ENCODE data around the gene TOX2.

TOX2 gene

GRCh38 chr20:44075191-44075949 is 160.7 kb downstream of the TOX2 start:
- no peak for DNase-seq (ENCODE audit: low read depth, low spot score)

DNA sequence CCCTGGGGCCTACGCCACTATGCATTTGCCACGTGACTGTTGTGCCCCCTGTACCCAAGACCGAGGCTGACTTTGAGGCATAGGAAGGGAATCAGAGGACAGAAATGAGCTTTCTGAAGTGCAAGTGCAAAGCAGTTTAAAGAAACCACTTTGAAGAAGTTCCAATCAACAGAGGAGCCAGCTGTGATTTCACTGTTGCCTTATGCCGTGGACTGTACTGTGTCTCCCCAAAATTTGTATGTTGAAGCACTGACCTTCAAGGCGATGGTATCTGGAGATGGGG is 161.2 kb downstream of the TOX2 start:
- DNase-seq (ENCODE audit: low read depth, low spot score), result no peak

DNA sequence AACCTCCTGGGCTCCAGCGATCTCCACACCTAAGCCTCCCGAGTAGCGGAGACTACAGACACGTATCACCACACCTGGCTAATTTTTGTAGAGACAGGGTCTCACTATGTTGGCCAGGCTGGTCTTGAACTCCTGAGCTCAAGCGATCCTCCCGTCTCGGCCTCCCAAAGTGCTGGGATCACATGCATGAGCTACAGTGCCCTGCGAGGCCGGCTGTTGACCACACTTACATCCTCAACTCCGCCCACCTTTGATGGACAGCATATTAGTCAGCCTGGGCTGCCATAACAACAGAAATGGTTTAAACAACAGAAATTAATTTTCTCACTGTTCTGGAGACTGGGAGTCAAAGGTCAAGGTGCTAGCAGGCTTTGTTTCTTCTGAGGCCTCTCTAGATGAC is 164.6 kb downstream of the TOX2 start:
- no peak for DNase-seq (ENCODE audit: low read depth, low spot score)

GRCh38 chr20:44080064-44080463 is 165.4 kb downstream of the TOX2 start:
- no peak for DNase-seq (ENCODE audit: low read depth, low spot score)

DNA sequence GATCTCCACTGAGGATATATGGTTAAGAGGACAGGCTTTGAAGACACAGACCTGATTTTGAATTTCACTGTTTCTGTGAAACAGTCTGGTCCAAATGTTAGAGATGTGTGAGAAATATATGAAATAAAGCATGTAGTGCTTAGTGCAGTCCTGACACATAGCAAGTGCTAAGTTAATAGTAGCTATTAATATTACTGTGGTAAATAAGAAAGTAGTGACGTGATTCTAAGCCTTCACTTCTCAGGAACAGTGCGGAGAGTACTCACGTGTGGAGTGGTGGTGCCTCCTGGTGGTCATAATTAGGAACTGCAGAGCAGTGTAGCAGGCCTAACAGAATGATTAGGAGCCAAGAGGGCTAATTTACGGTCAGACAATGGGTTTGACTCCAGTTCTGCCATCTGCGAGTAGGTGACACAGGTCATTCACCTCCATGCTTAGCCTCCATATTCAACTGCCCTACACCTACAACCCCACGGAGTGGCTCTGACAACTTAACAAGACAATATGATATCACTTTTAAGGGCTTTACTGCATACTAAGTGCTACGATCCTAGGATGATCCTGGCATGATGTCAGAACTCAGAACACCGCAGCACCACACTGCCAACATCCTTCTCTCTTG is 166.1 kb downstream of the TOX2 start:
- DNase-seq (ENCODE audit: low read depth, low spot score), result peak; percentile 71

DNA sequence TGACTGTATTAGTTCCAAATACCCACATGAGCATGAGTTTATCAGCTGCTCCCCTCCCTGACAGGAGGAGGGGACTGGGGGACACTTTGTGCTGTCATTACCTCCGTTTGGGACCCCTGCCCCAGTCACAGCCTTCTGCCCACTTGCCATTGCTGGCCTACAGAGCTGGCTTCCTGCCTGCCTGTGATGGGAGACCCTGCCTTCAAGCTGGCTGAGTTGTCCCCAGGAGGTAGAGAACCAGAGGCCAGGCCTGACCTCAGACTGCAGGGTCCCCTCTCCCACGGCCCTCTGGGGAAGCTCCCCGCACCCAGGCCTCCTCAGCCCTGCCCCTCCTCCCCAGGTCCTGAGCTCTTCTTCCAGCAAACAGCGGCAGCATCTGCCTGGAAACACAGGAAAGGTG is 166.8 kb downstream of the TOX2 start:
- no peak for DNase-seq (ENCODE audit: low read depth, low spot score)

- no peak for DNase-seq (ENCODE audit: low read depth, low spot score)
Observed at GRCh38 chr20:44081888-44082287, 167.2 kb downstream of the TOX2 start.

DNA sequence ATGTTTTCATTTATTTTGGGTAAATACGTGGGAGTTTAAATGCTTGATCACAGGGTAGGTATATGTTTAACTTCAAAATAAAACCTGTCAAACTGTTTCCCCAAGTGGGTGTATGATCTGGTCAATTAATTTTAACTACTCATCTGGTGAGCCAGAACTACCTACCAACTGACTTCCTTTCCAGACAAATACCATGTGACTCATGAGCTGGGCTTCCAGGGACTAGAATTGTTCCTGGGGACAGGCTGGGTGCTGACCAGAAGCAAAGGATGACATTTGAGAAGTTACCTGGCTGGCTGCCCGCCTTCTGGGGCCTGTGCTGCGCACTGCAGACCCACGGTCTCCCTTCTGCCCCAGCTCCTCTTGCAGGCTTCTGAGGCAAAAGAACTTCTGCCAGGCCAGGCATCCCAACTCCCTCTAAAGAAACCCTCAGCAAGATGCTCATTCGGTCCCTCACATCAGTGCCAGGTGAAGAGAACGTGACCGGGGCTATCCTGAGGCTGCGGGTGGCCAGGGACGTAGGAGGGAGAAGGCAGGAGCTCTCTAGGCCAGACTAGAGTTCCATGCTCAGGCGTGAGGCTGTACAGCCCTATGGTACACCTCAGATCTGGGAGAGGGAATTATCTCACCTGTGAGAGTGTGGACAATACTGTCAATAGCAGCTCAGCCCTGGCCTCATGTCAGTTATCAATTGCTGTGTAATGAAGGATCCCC is 168.7 kb downstream of the TOX2 start:
- DNase-seq (ENCODE audit: low read depth, low spot score), result no peak

DNA sequence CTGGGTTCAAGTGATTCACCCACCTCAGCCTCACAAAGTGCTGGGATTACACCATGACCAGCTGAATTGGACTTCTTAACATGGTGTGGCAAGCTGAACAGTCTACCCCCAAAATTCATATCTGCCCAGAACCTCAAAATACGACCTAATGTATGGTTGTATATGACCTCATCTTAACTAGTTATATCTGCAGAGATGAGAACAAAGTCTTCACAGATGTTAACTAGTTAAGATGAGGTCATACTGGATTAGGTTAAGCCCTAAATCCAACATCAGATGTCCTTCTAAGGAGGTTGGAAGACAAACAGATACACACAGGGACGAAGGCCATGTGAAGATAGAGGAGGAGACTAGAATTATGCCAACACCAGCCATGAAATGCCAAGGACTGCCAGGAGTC is 169.8 kb downstream of the TOX2 start:
- no peak for DNase-seq (ENCODE audit: low read depth, low spot score)

GRCh38 chr20:44084891-44085290 is 170.2 kb downstream of the TOX2 start:
- no peak for DNase-seq (ENCODE audit: low read depth, low spot score)

DNA sequence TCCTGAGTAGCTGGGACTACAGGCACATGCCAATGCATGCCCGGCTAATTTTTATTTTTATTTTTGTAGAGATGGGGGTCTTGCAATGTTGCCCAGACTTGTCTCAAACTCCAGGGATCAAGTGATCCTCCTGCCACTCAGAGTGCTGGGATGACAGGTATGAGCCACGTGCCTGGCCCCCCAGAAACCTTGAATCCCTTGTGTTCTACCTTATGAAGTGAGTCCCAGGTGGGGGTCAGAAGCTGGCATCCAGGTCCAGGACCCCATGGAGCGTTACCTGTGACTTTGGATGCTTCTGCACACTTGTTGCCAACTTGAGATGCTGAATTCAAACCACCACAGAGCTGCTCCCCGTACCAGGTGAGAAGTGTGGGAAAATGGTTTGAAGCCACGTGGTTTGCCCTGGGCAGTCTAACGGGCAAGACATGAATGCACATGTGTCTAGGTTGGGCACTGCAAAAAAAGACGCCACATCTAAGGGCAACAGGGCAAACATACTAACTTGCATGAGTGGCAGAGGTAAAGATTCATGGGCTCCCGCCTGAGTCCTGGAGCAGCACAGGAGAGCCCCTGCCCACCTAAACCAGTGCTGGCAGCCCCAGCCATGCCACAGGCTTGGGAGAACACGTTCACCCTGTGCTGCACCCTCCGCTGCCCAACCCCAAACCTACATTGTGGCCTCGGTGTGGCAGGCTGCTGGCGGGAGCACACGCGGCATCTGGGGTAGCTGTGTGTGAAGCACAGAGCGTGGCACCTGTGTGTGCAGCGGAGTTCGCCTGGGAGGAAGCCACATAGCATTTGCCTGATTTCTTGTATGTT is 171.2 kb downstream of the TOX2 start:
- no peak for DNase-seq (ENCODE audit: low read depth, low spot score)

GRCh38 chr20:44087051-44087856 is 172.6 kb downstream of the TOX2 start:
- no peak for DNase-seq (ENCODE audit: low read depth, low spot score)

DNA sequence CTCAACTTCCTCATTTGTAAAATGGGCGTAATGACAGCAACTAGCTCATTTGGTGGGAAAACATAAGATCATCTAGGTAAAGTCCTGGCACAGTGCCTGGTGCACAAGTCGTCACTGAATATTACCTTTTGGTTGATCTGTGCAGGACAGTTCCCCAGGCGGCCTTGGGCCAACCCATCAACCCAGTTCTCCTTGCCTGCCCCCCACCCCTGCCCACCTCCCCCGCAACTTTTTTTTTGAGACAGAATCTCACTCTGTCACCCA is 173.1 kb downstream of the TOX2 start:
- DNase-seq (ENCODE audit: low read depth, low spot score), result no peak

GRCh38 chr20:44089987-44090674 is 175.5 kb downstream of the TOX2 start:
- DNase-seq (ENCODE audit: low read depth, low spot score), result peak; percentile 54

DNA sequence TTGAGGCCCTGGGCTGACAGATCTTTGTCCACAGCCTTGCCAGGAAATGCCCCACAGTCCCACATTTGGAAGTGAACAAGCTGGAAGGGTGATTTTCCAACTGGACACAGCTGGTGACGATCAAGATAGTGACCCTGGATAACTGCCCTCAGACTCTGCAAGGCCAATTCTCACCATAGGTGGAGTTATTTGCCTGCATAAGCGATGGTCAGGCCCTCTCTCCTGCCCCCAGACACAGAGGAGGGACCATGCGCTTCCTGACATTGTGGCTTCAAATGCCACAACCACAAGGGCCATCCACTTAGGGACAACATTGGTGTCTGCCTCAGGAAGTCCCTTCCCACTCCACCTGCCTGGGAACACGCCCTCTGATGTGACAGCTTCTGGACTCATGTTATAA is 176.4 kb downstream of the TOX2 start:
- DNase-seq (ENCODE audit: low read depth, low spot score), result no peak

DNA sequence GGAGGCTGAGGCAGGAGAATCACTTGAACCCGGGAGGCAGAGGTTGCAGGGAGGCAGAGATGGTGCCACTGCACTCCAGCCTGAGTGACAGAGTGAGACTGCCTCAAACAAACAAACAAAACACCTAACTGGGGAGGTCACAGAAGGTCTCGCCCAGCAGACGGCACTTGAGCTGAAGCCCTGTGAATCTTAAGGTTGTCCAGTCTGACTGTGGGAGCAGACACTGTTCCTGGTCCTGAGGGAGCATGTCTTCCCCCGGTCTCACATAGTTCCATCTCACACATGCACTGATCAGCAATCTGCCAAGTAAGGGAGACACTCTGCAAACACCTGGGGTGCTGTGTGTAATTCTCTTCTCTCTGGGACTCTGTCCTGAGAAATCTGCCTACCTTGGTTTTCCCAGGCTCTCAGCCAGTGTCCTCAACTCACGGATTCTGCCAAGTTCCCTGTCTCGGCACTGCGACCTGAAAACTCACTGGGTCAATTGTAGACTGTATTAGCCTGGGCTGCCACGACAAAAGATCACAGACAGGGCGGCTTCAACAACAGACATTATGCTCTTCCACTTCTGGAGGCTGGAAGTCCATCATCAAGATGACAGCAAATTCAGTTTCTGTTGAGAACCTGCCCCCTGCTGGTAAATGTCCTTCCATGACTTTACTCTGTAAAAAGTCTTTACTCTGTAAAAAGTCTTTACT is 178.0 kb downstream of the TOX2 start:
- no peak for DNase-seq (ENCODE audit: low read depth, low spot score)

DNA sequence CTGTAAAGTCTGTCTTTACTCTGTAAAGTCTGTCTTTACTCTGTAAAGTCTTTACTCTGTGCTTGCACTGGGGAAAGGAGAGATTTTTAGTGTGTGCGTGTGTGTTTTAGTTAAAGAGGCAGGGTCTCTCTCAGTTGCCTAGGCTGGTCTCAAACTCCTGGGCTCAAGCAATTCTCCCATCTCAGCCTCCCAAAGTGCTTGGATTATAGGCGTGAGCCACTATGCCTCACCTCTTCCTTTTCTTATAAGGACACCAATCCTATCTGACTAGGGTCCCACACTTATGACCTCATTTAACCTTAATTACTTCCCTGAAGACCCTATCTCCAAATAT is 178.6 kb downstream of the TOX2 start:
- DNase-seq (ENCODE audit: low read depth, low spot score), result no peak

GRCh38 chr20:44095831-44096230 is 181.2 kb downstream of the TOX2 start:
- DNase-seq (ENCODE audit: low read depth, low spot score), result no peak

- no peak for DNase-seq (ENCODE audit: low read depth, low spot score)
Observed at GRCh38 chr20:44097521-44098255, 183.0 kb downstream of the TOX2 start.

DNA sequence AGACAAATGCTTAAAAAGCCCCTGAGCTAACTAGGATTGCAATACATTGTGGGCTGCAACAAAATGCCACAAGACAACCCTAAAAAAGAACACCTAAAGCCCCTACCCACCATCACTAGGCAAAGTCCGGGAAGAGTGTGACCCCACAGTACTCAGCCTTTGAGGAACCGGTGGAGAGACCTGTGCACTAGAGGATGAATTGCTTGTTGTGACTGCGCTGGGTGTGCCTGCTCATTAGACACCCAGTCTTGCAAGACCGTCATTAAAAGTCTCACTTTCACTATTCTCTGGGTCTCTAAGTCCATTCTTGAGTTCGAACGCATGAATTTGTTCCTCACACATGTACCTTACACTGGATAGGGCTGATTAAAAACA is 183.6 kb downstream of the TOX2 start:
- no peak for DNase-seq (ENCODE audit: low read depth, low spot score)
